EH (cell line): ENCODE measurements around the gene GPR17.

Source experiments
- DNase-seq: peaks from one replicate; pipeline ENCODE4 v3.0.0-alpha.2; 2015; ENCODE audit warnings: low read depth

GPR17 gene

GRCh38 chr2:127641846-127642507 is 4.0 kb upstream of the GPR17 start:
- DNase-seq, result no peak

GRCh38 chr2:127642706-127643438 is 3.1 kb upstream of the GPR17 start:
- DNase-seq, result no peak

- DNase-seq, result no peak
Observed at GRCh38 chr2:127643439-127644065, 2.4 kb upstream of the GPR17 start.

- no peak for DNase-seq
Observed at GRCh38 chr2:127644066-127645025, 1.6 kb upstream of the GPR17 start.

- no peak for DNase-seq
Observed at GRCh38 chr2:127645026-127645394, 943 bp upstream of the GPR17 start.

- DNase-seq, result no peak
Observed at GRCh38 chr2:127646487-127647241, 711 bp downstream of the GPR17 start.

GRCh38 chr2:127647242-127648190 is 1.6 kb downstream of the GPR17 start:
- peak; percentile 72 for DNase-seq

- no peak for DNase-seq
Observed at GRCh38 chr2:127648321-127648720, 2.4 kb downstream of the GPR17 start.

GRCh38 chr2:127649100-127649611 is 3.2 kb downstream of the GPR17 start:
- DNase-seq, result no peak

- peak; percentile 83 for DNase-seq
Observed at GRCh38 chr2:127649684-127650040, 3.7 kb downstream of the GPR17 start.

- DNase-seq, result no peak
Observed at GRCh38 chr2:127650041-127650784, 4.3 kb downstream of the GPR17 start.

GRCh38 chr2:127650785-127651380 is 4.9 kb downstream of the GPR17 start:
- no peak for DNase-seq

GRCh38 chr2:127651381-127651809 is 5.4 kb downstream of the GPR17 start:
- no peak for DNase-seq

- no peak for DNase-seq
Observed at GRCh38 chr2:127651971-127652550, 6.1 kb downstream of the GPR17 start.

GRCh38 chr2:127652786-127653357 is 6.9 kb downstream of the GPR17 start:
- DNase-seq, result no peak

GRCh38 chr2:127653421-127654083 is 7.6 kb downstream of the GPR17 start:
- no peak for DNase-seq

- no peak for DNase-seq
Observed at GRCh38 chr2:127654084-127654837, 8.3 kb downstream of the GPR17 start.
